NCI-H345 treated with DMSO at 0.1 percent for 48 hours (cell line): Measurements from ENCODE around the gene RHOG.
"Not testable (repeated sequence)": the region's sequence is repeated elsewhere in the genome, so short reads cannot be mapped to it uniquely, and the experiment has no call there.

Source experiments
- DNase-seq: peaks from one replicate; lab custom pipeline; 2025; ENCODE audit not compliant: unreplicated experiment; lab: John Stamatoyannopoulos, UW

The RHOG gene

DNA sequence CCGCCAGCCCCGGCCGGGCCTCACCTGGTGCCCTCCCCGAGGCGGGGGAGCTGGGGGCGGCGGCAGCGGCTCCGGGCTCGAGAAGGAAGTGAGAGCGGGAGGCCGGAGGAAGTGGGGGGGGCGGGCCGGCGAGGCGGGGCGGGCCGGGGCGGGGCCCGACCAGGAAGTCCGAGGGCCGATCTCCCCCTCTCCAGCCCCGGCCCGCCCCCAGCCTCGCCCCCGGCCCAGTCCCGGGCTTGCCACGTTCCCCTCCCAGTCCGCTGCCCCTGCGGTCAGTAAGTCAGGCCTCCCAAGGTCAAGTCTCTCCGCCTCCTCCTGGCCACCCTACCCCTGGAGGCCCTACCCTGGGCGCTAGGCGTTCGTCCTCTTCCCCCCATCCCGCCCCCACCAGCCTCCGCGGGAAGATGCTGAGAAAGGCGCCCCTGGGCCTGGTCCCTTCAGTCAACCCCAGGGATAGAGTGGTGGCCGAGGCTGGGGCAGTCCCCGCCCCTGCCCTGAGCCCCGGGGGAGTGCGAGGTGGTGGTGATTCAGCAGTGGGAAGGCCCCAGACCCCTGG, at the start of gene RHOG:
TSS of gene RHOG (minus strand) at position 90 of the 556 bp plus-strand sequence. CDS start 12,821 bp downstream, outside the sequence.
- peak; percentile 64 for DNase-seq

DNA sequence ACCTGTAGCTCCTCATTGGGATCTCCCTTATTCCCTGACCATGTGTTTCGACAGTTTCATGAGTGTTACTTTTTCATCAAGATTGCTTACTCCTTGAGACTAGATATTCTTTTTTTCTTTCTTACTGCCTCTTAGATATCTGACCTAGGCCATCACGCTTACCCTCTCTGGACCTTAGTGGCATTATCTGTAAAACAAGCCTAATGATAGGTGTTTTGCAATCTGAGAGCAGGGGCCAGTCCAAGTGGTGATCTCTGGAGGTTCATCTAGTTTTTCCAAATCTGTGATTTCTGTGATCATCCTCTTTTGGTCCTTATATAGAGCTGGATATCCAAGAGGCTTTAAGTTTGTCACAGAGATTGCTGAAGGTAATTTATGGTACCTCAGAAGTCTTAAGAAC, 49.3 kb upstream of the RHOG start:
- no peak for DNase-seq

DNA sequence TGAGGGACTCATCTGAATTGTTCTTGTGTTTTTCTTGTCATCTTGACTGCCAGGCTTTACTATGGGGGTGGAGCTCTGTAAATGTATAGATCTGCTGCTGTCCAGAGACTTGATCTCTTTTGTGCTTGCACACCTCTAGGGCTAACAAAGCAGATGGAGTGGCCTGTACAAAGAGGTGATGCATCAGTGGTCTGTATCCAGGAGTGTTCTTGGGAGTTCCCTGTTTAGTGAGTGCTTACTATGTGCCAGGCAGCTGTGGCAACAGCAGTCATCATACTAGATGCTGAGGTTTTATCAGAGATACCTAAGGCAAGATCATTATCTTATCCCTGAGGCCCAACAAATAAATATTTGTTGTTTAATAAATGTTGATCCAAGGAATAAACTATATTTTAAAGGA, 48.1 kb upstream of the RHOG start:
- no peak for DNase-seq

DNA sequence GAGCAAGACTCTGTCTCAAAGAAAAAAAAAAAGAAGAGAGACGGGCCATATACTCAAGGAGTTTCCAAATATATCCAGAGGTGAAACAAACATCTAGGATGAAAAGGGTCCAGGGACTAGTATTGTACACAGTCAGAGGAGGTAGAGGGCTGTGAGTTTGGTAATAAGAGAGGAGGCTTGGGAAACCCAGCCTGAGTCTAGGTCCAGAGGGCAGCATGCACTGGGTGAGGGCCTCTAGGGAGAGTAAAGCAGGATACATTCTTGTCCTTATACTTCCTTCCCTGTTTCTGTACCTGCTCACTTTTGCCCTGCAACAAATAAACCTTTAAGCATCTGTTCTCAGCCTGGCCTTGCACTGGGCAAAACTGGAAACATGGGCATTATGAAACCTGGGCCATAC, 46.2 kb upstream of the RHOG start:
- DNase-seq, result no peak

DNA sequence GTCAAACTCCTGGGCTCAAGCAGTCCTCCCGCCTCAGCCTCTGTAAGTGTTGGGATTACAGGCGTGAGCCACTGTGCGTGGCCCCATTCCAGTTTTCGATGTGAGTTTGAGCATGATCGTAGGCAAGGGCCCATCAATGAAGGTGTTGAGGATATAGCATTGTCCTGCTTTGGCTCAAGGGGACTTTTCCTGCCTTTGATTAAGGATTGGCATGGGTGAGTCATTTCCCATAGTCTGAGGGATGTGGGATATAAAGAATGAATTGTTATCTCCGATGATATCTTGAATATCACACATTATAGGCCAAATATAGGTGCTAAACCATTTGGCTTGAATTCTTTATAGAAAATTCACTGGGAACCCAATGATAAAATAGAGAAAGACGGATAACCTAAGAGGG, 45.1 kb upstream of the RHOG start:
- no peak for DNase-seq

DNA sequence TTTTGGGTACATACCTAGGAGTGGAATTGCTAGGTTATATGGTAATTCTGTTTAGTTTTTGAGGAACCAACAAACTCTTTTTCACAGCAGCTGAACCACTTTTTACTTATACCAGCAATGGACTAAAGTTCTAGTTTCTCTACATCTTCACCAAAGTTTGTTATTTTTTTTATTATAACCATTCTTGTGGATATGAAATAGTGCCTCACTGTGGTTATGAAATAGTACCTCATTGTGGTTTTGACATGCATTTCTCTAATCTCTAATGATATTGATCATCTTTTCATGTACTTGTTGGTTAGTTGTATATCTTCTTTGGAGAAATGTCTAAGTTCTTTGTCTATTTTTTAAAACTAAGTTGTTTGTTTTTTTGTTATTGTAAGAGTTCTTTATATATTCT, 41.9 kb upstream of the RHOG start:
- no peak for DNase-seq

DNA sequence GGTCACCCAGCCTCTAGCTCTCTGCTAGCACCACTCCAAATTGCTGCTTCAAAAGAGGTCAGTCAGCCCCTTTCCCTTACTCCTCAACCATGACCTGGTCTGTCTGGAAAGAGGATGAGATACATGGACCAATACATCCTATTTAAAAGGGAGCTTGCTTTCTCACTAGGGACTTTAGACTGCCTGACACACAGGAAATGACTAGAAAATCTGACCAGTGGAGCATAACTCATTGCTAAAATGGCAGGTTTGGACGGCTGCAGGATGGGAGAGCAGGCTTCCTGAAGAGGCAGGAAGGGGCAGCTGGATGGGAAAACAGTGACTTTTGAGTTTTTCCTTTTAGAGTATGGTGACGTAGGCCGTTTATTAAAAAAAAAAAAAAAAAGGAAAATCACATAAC, 40.0 kb upstream of the RHOG start:
- no peak for DNase-seq

DNA sequence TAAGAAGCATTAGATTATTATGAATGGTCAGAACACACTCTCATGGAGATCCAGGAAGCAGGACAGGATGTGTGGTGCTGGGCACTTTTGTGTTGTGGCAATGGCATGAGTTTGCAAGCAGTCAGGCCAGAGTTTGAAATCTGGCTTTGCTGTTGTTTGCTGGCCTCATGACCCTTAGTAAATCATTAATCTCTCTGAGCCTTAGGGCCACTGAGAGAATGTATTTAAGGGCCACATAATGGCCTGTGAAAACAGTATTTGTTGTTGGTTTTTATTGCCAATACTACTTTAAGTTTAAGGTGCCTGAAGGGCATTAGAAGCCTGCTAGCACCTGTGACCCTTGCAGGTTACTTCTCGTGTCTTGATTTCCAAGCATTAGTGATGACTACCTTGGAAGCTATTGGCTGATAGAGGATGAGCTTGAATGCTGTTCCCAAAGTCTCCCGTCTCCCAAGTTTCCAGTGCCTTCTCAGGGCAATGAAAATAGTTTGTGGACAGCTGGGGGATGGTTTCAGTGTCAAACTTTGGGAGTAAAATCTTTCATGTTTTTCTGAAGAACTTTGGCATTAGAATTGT, 39.3 kb upstream of the RHOG start:
- no peak for DNase-seq

DNA sequence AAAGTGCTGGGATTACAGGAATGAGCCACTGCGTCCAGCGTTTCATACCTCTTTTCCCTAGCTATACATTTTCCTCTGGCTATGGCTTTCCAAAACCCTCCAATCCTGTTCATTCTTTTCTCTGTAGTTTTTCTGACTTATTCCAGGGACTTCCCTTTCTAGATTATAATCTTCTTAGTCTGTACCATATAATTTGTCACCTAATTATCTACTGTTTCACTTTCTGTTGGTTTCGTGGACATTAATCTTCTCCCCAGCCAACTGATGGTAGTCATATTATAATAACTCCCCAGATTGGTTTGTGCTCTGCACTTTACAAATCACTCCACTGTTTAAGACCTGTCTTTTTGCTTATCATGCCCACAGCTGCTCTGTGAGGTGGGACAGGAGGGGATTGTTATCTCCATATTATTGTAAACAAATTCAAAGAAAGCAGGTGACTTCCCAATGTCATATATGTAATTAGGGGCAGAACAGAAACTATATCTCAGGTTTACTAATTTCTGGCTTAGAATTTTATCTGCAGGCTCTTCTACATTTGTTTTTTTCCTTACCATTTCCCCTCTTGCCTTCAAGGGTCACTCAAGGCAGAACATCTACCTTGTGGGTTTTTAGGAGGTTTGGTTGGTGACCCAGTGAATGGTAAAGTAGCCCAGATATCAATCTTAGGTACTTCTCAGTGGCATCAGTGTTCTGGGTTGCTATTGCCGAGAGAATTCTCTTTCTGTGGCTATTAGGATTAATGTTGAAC, 38.6 kb upstream of the RHOG start:
- no peak for DNase-seq

DNA sequence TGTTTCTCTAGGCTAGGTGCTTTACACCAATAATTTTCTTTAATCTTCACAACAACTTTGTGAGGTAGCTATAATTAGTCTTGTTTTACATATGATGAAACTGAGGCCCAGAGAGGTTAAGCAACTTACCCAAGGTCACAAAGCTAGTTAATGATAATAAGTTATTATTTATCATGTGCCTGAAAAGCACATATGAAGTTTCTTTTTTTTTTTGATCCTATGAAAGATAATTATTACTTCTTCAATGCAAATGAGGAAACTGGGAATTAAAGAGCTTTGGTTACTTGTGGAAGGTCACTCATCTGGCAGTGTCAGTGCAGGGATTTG, 37.5 kb upstream of the RHOG start:
- DNase-seq, result no peak

DNA sequence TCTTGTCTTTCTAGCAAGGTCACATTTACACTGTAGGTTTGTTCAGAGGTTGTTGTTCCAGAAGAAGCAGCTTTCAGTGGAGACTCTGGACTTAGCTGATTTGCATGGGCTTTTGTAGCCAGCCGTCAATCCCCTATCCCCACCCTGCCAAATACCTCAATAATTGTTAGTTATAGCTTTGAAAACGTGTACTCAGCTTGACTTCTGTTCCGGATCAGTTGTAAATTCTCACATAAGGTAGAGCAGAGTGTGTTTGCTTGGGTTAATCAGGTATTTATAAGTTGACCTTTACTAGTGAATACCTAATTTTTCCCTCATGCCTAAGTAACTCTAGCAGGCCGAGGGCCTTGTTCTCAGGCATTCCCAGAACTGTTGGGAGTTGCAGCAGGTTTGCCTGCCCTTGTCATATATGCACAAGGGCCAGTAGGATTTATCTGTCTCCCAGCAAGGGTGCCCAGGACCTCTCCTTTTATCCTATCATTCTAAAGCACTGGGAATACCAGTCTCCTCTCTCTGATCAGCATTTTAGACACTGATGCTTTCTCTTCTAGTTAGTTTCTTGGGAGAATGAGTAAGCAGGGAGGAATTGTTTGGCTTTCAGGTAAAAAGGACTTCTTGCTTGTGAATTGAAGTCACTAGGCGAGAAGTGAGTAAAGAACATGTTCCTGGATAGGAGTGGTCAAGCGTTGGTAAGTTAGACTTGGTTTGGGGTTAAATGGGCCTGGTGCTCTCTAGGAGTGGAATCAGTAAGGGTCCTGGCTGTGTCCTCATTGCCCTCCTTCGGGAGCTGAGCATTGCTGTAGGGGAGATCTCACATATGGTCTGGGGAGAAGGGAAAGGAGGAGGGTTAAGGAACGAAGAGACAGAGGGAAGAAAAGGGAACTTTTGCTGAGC, 36.9 kb upstream of the RHOG start:
- DNase-seq, result no peak

DNA sequence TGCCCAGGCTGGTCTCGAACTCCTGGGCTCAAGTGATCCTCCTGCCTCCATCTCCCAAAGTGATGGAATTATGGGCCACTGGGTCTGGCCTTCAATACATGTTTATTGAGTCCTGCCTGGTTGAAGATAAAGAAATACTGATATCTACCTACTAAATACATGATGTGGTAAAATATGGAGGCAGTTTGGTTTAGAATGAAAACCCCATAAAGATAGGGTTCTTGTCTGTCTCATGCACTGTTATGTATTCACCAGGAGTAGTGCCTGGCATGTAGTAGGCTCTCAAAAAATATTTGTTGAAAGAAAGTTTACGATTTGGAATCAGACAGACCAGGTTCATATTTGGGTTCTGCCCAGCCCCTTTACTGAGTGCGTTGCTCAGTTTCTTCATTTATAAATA, 35.9 kb upstream of the RHOG start:
- DNase-seq, result no peak

DNA sequence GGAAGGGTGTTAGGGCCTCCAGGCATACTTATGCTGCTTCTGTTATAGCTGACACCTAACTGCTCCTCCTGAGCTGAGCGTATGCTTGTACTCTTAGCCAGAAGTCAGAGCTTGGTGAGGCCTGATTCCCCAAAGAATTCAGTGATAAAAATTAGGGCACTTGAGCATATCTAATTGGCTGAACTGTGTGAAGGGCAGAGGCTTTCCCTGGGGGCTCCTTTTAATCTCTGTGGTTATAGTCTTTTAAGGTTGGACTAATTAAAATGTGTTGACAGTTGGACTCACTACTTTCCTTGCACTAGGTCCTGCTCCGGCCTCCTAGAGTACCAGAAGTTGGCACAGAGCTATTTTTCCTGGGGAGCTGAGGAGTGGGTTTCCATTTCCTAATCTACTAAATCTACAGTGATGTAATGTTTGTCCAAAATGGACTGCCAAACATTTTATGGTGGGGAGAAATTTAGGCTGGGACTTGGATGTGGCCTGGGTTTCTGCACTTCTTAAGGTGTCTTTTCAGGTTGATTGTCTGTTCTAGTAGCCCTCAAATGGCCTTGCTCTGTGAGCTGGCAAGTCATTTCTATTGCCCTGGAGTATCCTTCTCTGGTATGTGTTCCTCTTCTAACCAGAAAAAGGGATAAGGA, 33.1 kb upstream of the RHOG start:
- DNase-seq, result no peak

DNA sequence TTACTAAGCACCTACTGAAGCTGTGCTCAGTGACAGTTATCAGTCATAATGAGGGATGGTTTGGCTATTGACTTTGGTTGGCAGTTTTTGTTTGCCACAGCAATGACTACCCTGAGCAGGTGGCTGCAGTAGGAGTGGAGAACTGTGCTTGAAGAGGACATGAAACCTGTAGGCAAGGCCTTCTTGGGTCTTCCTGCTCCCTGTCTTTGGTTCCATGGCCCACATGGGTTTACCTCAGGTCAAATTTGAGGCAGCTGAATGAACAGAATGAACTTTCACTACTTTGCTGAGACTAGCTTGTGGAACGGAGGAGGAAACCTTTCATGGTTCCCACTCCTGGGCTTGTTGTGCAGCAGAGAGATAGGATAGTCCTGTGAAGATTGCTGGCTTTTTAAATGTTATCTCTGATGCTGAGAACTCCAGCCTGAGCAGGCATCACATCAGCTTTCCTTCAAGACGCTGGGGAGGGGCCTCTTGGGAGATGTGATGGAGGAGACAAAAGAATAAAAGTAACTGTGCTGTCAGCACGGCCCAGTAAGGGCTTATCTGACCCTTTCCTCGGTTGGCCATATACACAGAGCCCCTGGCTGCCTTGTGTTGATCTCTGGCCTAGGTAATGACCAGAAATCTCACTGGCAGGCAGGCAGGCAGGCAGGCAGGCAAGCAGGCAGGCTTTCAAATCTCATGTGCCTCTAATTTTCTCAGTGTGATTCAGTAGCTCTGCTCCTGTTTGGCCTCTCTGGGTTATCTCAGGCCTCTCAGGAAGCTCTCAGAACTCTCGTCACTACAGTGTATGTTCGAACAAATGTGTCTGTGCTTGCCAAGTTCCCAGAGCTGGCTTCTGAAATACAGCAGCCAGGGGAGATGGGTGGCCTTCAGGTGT, 26.7 kb upstream of the RHOG start:
- DNase-seq, result no peak

DNA sequence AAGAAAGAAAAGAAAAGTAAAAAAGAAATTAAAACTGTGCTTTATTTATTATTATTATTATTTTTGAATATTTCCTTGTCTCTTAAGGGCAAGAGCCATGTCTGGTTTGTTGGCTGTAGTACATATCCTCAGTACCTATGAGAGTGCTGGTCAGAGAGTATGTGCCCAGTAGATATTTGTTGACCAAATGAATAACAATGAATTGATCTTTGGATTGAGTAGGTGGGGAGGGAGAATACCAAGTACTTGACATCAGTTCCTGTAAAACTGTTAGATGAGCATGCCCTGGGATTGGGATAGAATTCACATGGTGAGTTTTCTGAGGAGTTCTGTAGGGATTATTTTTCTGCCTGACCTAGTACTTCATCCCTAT, 26.1 kb upstream of the RHOG start:
- no peak for DNase-seq

DNA sequence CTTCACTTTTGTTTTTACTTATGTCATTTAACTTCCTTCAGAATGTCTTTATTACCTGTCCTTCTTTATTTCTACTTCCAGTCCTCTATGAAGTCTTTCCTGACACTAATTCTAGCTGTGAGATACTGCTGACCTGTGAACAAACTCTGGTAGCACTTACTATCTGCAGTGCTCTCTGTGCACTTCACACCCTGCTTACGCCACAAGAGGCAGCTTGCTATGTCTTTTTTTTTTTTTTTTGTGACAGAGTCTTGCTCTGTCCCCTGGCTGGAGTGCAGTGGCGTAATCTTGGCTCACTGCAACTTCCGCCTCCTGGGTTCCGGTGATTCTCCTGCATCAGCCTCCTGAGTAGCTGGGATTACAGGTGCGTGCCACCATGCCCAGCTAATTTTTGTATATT, 25.4 kb upstream of the RHOG start:
- DNase-seq, result no peak

DNA sequence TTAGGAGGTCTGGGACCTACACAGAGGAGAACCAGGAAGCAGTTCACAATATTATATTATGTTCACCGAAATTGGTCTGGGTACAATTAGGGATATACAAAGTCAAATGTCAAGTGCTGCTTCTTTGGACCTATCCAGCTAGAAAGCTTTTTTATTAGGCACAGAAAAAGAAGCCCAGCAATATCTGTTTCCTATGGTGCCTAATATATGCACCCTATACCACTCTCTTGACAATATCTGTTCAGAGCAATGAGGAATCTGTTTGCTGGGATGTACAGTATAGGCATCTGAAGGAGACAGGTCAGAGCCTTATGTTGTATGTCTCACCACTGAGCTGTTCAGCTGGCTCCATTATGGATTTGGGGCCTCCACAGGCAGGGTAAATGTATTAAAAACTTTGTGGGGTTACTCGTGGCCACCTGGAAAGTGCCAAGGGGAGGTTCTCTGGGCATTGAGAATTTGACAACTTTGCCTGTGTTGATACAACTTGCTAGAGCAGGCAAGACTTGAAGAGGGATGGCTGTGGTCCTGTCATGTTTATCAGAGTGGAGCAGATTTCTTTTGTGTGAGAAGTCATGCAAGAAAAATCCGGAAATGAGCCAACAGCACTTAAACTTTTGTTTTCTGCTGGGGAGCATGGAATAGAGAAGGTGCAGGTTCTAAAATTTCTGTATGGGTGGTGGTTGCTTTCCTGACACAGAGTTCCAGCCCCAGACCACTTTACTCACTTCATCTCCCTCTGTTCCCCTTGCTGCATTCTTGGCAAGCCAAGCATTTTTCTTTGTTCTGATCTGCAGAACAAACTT, 24.8 kb upstream of the RHOG start:
- DNase-seq, result no peak

DNA sequence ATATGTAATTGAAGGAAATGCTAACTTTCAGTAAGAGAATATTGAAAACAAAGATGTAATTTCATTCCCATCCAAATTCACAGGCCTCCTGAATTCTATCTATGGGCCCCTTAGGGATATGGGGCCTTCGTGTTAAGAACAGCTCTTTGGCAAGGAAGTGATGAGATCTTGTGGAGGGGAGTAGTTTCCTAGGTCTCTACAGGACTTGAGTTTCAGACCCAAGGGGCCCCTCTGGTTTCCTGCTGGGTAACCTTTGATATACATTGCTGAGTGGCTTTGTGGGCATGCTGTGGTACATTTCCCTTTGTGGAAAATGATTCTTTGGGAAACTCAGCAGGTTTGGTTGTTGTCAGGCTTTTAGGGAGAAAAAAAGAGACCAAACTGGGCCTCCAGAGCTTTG, 20.9 kb upstream of the RHOG start:
- DNase-seq, result no peak

DNA sequence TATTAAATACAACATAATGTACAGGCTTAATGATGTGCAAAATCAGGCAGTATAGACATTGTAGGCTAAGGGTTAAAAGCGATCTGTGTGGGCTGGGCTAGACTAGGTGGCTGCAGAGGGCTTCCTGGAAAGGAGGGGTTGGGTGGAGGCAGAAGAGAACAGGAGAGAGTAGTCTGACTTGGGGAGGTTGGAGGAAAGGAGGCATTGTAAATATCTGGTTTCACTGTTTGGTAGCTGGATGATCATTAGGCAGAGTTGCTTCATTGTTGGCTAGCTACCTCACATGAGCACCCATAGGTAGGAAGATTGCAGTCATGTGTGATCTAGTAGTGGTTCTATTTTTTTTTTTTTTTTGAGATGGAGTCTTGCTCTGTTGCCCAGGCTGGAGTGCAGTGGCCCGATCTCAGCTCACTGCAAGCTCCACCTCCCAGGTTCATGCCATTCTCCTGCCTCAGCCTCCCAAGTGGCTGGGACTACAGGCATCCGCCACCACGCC, 20.2 kb upstream of the RHOG start:
- not testable (repeated sequence) for DNase-seq
